SH-SY5Y (cell line): Measurements from ENCODE around the gene NOX1.

Experiments
- GATA2 ChIP-seq: IDR thresholded peaks from 2 replicates; pipeline ENCODE4 v1.6.1; 2011; ENCODE audit warnings: mild to moderate bottlenecking, low read depth, low read length
- GATA3 ChIP-seq: IDR thresholded peaks from 2 replicates; pipeline ENCODE4 v1.6.1; 2011; ENCODE audit warnings: low read depth, mild to moderate bottlenecking, low read length, moderate library complexity

NOX1 gene

DNA sequence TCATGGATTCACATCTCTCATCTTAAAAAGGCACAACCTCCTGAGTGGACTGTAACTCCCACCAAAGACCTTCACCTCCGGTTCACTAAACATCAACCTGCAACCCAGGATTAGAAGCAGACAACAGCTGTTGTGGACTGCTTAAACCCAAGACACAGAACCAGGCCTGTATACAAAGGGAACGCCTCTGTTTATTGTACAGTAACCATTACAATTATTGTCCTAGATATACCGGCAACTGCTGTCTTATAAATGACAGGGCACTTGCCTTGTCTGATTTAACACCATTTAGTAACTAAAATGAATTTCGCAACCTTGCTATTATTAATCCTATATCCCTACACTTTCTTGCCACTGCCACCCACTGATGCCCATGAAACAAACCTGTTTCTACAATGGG, 76.8 kb downstream of the NOX1 start:
- TF ChIP-seq GATA3: no peak
- TF ChIP-seq GATA2: no peak
